Glomerular visceral epithelial cell (primary cell): ENCODE results near the gene RPS3.

Experiments
- DNase-seq: peaks from one replicate; pipeline ENCODE4 v3.0.0-alpha.2; 2016; ENCODE audit errors: extremely low spot score

RPS3 gene

DNA sequence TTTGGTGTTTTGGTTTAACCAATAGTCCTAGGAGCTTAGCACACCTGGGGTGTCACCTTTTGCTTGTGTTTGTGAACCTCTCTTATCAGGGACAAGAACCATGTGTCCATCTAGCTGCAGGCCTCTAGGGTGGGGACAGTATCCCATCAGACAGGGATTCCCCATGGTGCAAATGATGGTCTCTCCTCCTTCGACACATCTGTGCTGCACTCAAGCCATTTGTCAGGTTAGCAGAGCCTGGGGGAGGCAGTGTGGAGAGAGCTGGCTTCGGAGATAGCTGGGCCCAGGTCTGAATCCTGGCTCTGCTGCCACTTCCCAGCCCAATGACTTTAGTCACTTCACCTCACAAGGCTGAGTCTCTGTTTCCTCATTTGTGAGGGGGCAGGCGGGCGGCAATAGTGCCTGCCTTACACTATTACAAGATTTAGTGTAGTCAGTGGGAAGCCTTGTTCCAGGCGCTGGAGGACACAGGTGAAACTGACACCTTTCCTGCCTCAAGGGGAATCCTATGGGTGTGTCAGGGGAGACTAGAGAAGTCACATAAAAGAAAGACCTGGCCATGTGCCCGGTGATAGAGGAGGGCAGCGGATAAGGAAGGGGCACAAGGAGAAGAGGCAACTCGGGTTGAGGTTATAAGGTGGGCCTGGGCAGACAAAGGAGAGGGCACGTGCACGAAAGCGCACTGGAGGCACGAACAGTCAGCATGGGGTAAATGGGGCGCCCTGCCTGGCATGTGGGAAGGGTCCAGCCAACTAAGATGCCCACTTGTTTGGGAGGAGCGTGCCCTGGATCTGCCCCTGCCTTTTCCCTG, 21.1 kb downstream of the RPS3 start:
- no peak for DNase-seq

- DNase-seq, result no peak
These were observed 21.8 kb downstream of the RPS3 start for GRCh38 chr11:75421035-75421602.

GRCh38 chr11:75421902-75422247, 22.6 kb downstream of the RPS3 start:
- no peak for DNase-seq

- DNase-seq, result no peak
These were observed 23.2 kb downstream of the RPS3 start for GRCh38 chr11:75422248-75423231.

DNA sequence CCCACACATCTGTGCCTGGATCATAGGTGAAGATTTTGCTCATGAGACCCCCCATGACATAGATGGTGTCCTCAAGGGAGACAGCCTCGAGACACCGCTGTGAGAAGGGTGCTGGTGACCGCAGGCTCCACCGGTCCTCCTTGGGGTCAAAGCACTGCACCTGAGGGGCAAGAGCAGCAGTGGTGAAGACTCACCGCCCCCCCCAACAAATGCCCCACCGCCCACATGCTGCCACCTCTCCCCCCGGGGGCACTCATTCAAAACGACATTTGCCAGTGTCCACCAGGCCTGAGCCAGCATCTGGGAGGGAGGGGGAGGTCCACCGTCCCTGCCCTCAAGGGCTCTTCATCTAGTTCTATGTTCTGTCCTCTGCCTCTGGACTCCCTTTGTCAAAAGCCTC, 24.4 kb downstream of the RPS3 start:
- no peak for DNase-seq

DNA sequence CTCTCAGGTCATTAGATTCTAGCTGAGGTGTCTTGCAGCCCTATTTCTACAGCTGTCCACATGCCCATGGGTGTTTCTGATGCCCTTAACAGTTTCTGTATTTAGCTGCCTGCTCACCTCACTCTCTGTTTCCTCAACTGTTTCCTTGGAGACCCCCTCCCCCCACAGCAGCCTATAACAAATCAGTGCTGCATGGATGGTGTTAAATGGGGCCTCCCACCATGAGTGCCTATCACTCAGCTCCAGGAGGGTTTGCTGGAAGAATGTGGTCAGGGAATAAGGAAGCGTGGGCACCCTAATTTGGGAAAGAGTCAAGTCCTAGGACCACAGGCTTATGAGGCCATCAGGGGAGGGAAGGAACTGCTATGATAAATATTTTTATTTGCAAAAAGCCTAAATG, 25.1 kb downstream of the RPS3 start:
- peak; percentile 15 for DNase-seq

DNA sequence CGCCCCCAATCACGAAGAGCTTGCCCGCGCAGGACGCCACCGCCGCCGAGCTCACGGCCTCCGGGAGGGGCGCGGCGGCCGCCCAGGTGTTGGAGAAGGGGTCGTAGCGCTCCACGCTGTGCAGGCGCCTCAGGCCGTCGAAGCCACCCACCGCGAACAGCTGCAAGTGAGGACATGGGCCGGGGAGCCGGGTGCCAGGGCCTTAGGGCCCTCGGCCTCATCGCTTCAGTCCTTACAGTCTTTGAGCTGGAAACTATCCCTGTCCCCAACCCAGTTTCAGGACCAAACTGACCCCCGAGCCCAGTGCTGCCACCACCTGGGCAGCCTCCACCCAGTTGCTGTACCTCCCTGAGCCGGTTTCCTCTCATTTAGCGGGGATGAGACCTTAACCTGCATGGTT, 26.1 kb downstream of the RPS3 start:
- DNase-seq, result no peak

DNA sequence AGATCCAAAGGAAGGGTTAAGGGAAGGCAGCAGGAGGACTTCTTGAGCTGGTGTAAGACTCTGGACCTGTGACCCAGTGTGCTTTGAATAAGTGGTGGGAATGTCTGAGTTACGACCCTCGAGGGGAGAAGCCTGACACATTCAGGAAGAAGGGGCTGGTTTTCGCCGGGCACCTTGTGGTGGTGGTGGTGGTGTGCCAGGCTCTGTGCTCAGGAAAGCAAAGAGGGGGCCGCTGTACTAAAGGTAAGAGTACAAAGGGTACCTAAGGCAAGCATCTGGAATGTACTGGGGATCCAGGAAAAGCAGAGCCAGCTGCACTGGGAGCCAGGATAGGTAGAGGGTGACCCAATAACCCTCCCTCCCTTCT, 27.4 kb downstream of the RPS3 start:
- DNase-seq, result no peak

DNA sequence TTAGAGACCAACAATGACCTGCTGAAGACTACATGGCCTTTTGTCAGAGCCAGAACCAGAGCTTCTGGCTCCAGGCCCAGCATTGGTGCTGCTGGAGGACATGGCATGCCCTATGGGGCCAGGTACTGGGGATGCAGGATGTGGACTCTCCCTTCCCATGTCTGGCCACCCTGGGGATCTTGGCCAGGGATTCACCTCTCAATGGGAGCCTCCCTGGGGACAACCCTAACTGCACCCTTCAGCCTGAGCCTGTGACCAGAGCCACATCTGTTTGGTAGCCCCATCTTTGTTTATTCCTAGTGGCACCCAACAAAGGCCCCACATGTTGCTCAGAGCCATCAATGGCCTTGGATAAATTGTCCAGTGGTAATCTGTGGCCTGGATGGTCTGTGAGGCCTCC, 27.9 kb downstream of the RPS3 start:
- DNase-seq, result no peak

DNA sequence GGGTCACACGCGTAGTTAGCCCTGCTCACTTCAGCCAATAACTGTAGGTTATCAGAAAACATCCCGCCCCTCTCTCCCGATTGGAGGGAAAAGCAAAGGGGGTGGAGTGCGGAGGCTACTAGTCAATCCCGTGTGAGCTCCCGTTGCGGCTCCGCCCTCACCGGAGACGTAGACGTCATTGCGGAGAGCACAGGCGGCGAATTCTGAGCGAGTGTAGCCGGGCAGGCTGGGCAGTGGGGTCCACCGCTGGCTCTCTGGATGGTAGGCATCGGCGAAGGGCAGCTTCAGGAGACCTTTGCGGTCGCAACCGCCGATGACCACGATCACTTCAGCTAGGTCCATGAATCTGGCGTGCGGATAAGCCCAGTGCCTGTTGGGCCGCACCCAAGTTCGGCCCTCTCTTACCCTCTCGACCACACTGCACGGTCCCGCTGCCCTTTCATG, 29.0 kb downstream of the RPS3 start:
- peak; percentile 80 for DNase-seq

- DNase-seq, result no peak
These were observed 29.8 kb downstream of the RPS3 start for GRCh38 chr11:75428989-75429640.

DNA sequence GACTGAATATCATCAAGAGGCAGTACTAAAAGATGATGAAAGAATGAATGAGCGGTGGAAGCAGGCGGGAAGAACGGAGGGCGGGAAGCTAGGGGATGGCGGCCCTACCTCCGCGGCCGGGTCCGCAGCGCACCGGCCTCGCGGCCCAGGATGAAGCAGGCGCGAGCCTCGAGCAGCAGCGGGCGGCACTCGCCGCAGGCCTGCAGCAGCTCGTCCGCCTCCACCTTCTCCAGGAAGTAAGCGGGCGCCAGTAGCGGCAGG, 30.3 kb downstream of the RPS3 start:
- DNase-seq, result no peak

GRCh38 chr11:75429902-75430713, 30.8 kb downstream of the RPS3 start:
- DNase-seq, result peak; percentile 50

DNA sequence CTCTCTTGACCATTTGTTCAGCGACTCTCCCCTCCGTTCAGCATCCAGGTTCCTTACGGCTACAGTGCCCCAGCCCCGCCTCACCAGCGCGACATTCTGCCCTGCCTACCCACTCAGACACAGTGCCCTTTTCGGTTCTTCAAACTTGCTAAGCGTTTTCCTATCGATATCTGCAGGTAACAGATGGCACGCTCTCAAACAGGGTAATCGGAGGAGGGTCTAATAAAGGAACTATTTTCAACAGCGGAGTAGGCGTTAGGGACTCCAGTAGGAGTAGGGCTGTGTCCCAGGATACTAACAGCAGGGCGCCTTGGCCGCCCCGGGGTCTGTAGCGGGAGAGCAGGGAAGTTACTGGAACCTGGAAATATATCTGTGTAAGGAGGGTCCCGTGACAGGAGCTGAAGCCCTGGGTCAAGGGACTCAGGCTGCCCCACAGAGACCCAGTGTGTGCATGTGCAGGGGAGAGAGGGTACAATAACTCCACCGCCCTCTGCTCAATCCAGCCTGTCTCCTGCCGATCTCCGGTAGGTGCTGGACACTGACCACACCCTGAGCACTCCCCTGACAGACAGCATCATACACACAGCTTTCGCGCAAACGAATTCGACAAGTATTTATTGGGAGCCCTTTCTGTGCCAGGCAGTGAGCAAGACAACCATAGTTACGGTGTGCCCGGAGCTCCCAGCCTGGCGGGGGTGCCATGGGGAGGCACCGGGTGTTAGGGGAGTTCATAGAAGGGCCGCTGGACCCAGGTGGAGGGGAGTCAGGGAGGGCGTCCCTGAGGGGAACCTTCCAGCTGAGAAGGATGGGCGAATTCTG, 31.6 kb downstream of the RPS3 start:
- no peak for DNase-seq

- no peak for DNase-seq
These were observed 32.5 kb downstream of the RPS3 start for GRCh38 chr11:75431533-75432525.

- no peak for DNase-seq
These were observed 33.6 kb downstream of the RPS3 start, which contains the start of gene KLHL35 for GRCh38 chr11:75432911-75433321. TSS of gene KLHL35 (minus strand) at chr11:75433203. CDS start at chr11:75430629, 2,574 bp downstream.

- DNase-seq, result no peak
These were observed 34.1 kb downstream of the RPS3 start for GRCh38 chr11:75433443-75433842.

DNA sequence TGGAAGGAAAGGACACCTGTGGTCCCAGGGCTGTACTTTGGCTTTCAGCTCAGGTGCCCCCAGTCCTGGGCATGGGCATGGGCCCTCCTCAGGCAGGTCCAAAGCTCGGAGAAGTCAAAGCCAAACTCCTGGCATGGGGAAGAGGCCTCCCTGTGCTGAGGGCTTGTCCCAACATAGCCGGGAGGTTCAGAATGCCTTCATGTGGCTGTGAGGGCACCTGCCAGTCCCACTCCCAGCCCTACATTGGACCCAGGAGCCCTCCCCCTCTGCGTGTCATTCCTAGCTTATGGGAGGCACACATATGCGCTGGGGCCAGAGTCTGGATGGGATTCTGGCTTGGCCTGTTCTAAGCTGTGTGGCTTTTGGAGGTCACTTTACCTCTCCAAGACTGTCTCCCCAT, 34.7 kb downstream of the RPS3 start:
- no peak for DNase-seq

- DNase-seq, result no peak
These were observed 35.7 kb downstream of the RPS3 start for GRCh38 chr11:75434886-75435570.
